AG04450 (cell line): ENCODE data around the gene EIF2S2. TPM values are rescaled to one million over a fixed set of nuclear protein-coding genes. Genes with fewer than 3 reads are reported as not detected.

Experiments
- CTCF ChIA-PET: fragments of 300-600, 350-600 bp; formaldehyde crosslinking; extraction: SDS; loops from one replicate; lab custom pipeline; 2022; ENCODE audit warnings: antibody characterized with exemption, inconsistent platforms; lab: Charles Lee
- POLR2A ChIA-PET: fragments of 350-600 bp; formaldehyde crosslinking; extraction: SDS; loops from one replicate; lab custom pipeline; 2021; ENCODE audit warnings: antibody characterized with exemption, inconsistent platforms; lab: Yijun Ruan, JAX
- DNase-seq: peaks from one replicate; pipeline ENCODE4 v3.0.0-alpha.2; 2011; ENCODE audit warnings: low read depth, low spot score
- H3K27ac ChIP-seq: one replicate; pipeline ENCODE4 v1.5.1; 2012; ENCODE audit warnings: low read depth, low read length, control low read depth
- H3K27me3 ChIP-seq: one replicate; pipeline ENCODE4 v1.6.0; 2012; ENCODE audit warnings: low read length; ENCODE audit not compliant: control insufficient read depth, insufficient read depth
- H3K4me3 ChIP-seq: 2 replicates; pipeline ENCODE4 v1.5.1; 2011; ENCODE audit warnings: mild to moderate bottlenecking, low read depth, low read length, control low read depth
- H3K9me3 ChIP-seq: 2 replicates; pipeline ENCODE4 v1.5.1; 2012; ENCODE audit warnings: low read length; ENCODE audit not compliant: control insufficient read depth, insufficient read depth
- polyA plus RNA-seq: library from polyadenylated mRNA; depleted of rRNA; stranded (reverse); fragments of >200 nt; gene quantifications from 2 replicates; pipeline ENCODE4 v1.2.3, GENCODE V29; 2011; rRNA removed
- small RNA-seq: library from RNA; depleted of rRNA; stranded (forward); fragments of <200 nt; gene quantifications from one replicate; pipeline ENCODE3, GENCODE V24; 2012; ENCODE audit warnings: low read depth; ENCODE audit not compliant: insufficient read length
- TF ChIP-seq, protein P1 (sequence below): IDR thresholded peaks from 2 replicates; pipeline ENCODE4 v1.5.1; 2011; ENCODE audit warnings: low read depth, low read length, control low read depth, inconsistent platforms

Gene EIF2S2
- polyA plus RNA-seq, 1 experiment = 161 TPM

GRCh38 chr20:34042262-34042661 lies 69.8 kb downstream of the EIF2S2 start:
- ChIA-PET CTCF (interaction anchor here (0.9 kb wide), 1 partner anchor 28 kb away, joined by 3 read pairs; no protein-coding TSS in a partner anchor), POLR2A (interaction anchor here (0.9 kb wide), 1 partner anchor 49 kb away, joined by 3 read pairs; the partner anchor contains the start of gene RALY)
- no peak for DNase-seq
- Histone ChIP-seq H3K27me3 (no peaks in the 10 kb centered on the region), H3K9me3 (no peaks in the 10 kb centered on the region), H3K4me3 (no peak overlapping the region), H3K27ac (no peak overlapping the region)
- TF ChIP-seq, protein P1, sequence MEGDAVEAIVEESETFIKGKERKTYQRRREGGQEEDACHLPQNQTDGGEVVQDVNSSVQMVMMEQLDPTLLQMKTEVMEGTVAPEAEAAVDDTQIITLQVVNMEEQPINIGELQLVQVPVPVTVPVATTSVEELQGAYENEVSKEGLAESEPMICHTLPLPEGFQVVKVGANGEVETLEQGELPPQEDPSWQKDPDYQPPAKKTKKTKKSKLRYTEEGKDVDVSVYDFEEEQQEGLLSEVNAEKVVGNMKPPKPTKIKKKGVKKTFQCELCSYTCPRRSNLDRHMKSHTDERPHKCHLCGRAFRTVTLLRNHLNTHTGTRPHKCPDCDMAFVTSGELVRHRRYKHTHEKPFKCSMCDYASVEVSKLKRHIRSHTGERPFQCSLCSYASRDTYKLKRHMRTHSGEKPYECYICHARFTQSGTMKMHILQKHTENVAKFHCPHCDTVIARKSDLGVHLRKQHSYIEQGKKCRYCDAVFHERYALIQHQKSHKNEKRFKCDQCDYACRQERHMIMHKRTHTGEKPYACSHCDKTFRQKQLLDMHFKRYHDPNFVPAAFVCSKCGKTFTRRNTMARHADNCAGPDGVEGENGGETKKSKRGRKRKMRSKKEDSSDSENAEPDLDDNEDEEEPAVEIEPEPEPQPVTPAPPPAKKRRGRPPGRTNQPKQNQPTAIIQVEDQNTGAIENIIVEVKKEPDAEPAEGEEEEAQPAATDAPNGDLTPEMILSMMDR = no peak

DNA sequence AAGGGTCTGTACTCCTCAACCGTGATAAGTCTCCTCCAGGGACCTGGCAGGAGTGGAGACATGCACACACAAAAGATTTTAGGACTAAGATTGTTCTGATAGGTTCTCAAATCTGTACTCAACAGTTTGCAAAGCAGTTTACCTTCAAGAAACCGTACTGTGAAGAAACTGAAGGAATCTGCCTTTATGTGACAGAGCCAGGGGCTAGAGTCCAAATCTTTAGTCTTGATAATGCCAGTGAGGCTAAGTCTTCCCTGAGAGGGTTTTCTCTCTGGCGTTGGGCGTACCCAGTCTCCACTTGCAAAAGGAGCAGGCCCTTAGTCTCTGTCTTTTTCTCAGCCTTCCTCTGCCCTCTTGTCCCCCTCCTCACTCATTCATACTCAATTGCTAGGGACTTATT lies 70.8 kb downstream of the EIF2S2 start:
- TF ChIP-seq, protein P1 = no peak
- POLR2A ChIA-PET = no interaction called here
- CTCF ChIA-PET = interaction anchor here (1.0 kb wide), 1 partner anchor 178 kb away, joined by 4 read pairs; no protein-coding TSS in a partner anchor
- Histone ChIP-seq H3K9me3 (no peaks in the 10 kb centered on the region), H3K4me3 (no peak overlapping the region), H3K27me3 (no peaks in the 10 kb centered on the region), H3K27ac (no peak overlapping the region)
- DNase-seq = no peak

DNA sequence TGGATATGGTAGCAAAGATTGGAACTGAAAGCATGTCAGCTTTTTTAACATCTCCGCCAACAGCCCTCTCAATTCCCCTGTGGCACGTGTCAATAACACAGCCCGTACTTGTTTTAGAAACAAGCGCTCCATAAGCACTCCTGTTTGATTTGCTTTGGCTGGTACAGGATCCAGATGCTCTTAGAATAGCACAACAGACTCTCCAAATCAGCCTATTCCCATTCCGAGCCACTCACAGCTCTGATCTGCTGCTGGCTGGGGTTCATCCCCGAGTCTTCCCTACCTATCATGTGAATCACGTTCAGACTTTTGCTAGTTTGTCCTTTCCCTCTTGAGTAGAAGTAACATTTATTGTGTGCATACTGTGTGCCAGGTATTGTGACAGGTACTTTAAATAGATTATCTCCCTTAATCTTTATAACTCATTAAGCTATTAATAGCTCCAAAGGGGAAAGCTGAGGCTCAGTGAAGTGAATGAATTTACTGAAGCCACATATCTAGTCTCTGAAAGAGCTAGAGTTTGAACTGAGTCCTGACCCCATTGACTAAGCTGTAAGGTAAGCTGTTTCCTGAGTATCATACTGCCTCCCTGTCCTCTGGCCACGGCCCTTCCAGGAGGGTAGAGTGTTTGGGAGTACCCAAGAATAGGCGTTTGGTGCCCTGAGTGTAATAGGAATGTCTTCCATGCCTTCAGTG lies 71.6 kb downstream of the EIF2S2 start:
- H3K27me3 ChIP-seq = no peaks in the 10 kb centered on the region
- POLR2A ChIA-PET = no interaction called here
- TF ChIP-seq, protein P1 = no peak
- no peak overlapping the region for H3K27ac ChIP-seq
- DNase-seq = no peak
- CTCF ChIA-PET = interaction anchor here (1.0 kb wide), 1 partner anchor 177 kb away, joined by 4 read pairs; no protein-coding TSS in a partner anchor
- H3K9me3 ChIP-seq = no peaks in the 10 kb centered on the region
- H3K4me3 ChIP-seq = no peak overlapping the region

Small RNA genes lying within 50 kb of the gene (small RNA-seq; reads per million reads assigned to genes)
- gene MIR4755 = not detected

Other genes with a start within 250 kb of the EIF2S2 start
- gene RALY, start 118.3 kb downstream of the EIF2S2 start, polyA plus RNA-seq = 79.2 and 106 TPM in 2 replicates
- not detected in 2 replicates for gene ASIP, start 129.2 kb upstream of the EIF2S2 start, polyA plus RNA-seq
- 101 and 121 TPM in 2 replicates for gene AHCY, start 191.1 kb upstream of the EIF2S2 start, polyA plus RNA-seq